Measurements from ENCODE around the gene OR52W1. TPM values are rescaled to one million over a fixed set of nuclear protein-coding genes. Genes with fewer than 3 reads are reported as not detected.

Gene OR52W1
- total and polyA plus RNA-seq, 2 donors (not counting 1 experiment from before 2014, with no cell fraction given) = not detected

DNA sequence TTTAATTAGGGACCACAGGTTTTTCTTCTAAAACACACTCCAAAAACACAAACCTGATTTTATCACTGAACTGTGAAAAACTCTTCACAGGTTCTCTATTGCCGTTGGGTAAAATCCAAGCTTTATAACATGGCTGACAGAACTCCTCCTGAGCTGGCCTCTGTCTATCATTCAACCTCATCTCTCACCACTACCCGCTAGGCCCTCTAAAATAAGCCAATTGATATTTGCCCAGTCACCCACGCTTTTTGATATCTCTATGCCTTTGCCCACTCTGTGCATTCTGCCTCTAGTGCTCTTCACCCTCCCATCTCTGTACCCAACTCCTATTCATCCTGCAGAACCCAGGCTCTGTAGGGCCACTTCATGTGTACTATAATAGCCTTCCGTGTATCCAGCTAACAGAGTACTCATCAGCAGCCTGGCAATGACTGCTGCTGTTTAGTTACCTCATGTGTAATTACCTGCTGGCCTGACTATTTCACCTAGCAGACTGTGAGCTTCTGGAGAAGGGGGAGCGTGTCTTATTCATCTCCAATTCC lies 38.8 kb downstream of the OR52W1 start:
- TF ChIP-seq CTCF (IDR thresholded peaks at IDR 0.05) (no peak), EZH2 (IDR thresholded peaks at IDR 0.05; ENCODE audit: borderline replicate concordance, insufficient read depth, low read depth, low read length, poor library complexity, severe bottlenecking) (no peak)
- peaks cover 0 to 21% (median 3%) of the 10 kb centered on the region in 4 experiments for H3K27me3 ChIP-seq (replicated peaks in 1 of 4; ENCODE audit: control extremely low read depth in 1 of 4, control insufficient read depth in 3 of 4, insufficient read depth in 4 of 4, low read length in 3 of 4)
- Mint-ChIP-seq H3K9me3 (ENCODE audit: insufficient read depth) (no peaks in the 10 kb centered on the region), H3K27ac (no peak overlapping the region), H3K4me3 (no peak overlapping the region), H3K27me3 (peaks cover 19% of the 10 kb centered on the region), H3K4me1 (peaks cover 21% of the 10 kb centered on the region)
- no peak overlapping the region for H3K4me3 ChIP-seq (ENCODE audit: control extremely low read depth in 1 of 5, extremely low read depth in 1 of 5, insufficient read depth in 1 of 5, low read depth in 2 of 5, low read length in 4 of 5)
- WGBS (ENCODE audit: insufficient coverage) = 95% methylated on average over 3 of the region's 5 CpGs
- peaks cover 16% of the 10 kb centered on the region for H3K79me2 ChIP-seq (ENCODE audit: control insufficient read depth, insufficient read depth, low read length)
- H3K9me3 ChIP-seq (ENCODE audit: control extremely low read depth in 1 of 3, control insufficient read depth in 2 of 3, insufficient read depth in 1 of 3, low read length in 2 of 3) = no peaks in the 10 kb centered on the region
- H3K27ac ChIP-seq (ENCODE audit: low read length in 2 of 2) = no peak overlapping the region
- H3K36me3 ChIP-seq (replicated peaks in 1 of 2; ENCODE audit: control extremely low read depth in 1 of 2, control insufficient read depth in 1 of 2, extremely low read depth in 1 of 2, insufficient read depth in 2 of 2, low read length in 1 of 2) = no peaks in the 10 kb centered on the region
- H2AFZ ChIP-seq (ENCODE audit: insufficient read depth, low read depth, low read length, poor library complexity, severe bottlenecking) = no peak overlapping the region
- ChIA-PET CTCF (no interaction called here), POLR2A (no interaction called here)
- H3K4me2 ChIP-seq (replicated peaks; ENCODE audit: low read depth, low read length, poor library complexity, severe bottlenecking) = no peak overlapping the region
- no peak overlapping the region for H3K9ac ChIP-seq (ENCODE audit: low read length)
- intact Hi-C loops (cut with micrococcal nuclease) = loop anchor here (5.0 to 10.0 kb wide), 2 partner anchors 1259 to 1633 kb away; partner anchors contain the start of gene TRIM68
- H4K20me1 ChIP-seq (ENCODE audit: control insufficient read depth, insufficient read depth, low read length, poor library complexity, severe bottlenecking) = no peaks in the 10 kb centered on the region
- ATAC-seq (ENCODE audit: low read depth) = no peak
- H3K4me1 ChIP-seq (ENCODE audit: control insufficient read depth in 2 of 2, insufficient read depth in 2 of 2, low read length in 2 of 2) = peaks cover 7 to 13% of the 10 kb centered on the region in 2 donors
- DNase-seq = no peak

DNA sequence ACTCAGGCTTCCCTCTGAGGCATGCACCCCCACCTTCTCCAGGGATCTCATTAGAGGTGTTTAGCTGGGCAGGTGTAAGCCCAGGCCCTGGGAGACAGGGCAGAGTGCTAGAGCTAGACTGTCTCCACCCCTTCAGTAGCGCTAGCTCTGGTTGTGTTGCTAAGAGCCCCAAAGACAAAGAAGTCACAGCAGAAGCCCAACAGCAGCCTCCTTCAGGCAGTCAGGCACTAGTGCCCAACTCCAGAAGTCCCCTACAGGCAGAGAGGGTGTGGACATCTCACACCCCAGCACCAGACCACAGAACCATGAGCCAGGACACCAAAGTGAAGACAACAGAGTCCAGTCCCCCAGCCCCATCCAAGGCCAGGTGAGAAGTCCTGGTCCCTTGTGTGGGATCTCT lies 39.9 kb downstream of the OR52W1 start, which contains the start of gene CNGA4:
CNGA4 (plus strand) TSS at position 188 of the 400 bp plus-strand sequence; CDS start at position 306, 118 bp downstream.
- no peak for ATAC-seq (ENCODE audit: low read depth)
- CTCF ChIA-PET = interaction anchor here (1.2 kb wide), 1 partner anchor 13 kb away, joined by 4 read pairs; no protein-coding TSS in a partner anchor
- Mint-ChIP-seq H3K4me1 (peaks cover 13% of the 10 kb centered on the region), H3K27me3 (peaks cover 28% of the 10 kb centered on the region), H3K27ac (no peak within 1 kb of the TSS), H3K9me3 (ENCODE audit: insufficient read depth) (no peaks in the 10 kb centered on the region), H3K4me3 (no peak within 1 kb of the TSS)
- H3K9me3 ChIP-seq (ENCODE audit: control extremely low read depth in 1 of 3, control insufficient read depth in 2 of 3, insufficient read depth in 1 of 3, low read length in 2 of 3) = no peaks in the 10 kb centered on the region
- H3K27ac ChIP-seq (ENCODE audit: low read length in 2 of 2) = no peak within 1 kb of the TSS
- H3K79me2 ChIP-seq (ENCODE audit: control insufficient read depth, insufficient read depth, low read length) = peaks cover 6% of the 10 kb centered on the region
- intact Hi-C loops (cut with micrococcal nuclease) = loop anchor here (5.0 to 10.0 kb wide), 2 partner anchors 1258 to 1634 kb away; partner anchors contain the start of gene TRIM68
- peaks cover 2 to 8% of the 10 kb centered on the region in 2 donors for H3K4me1 ChIP-seq (ENCODE audit: control insufficient read depth in 2 of 2, insufficient read depth in 2 of 2, low read length in 2 of 2)
- no peak within 1 kb of the TSS for H3K9ac ChIP-seq (ENCODE audit: low read length)
- POLR2A ChIA-PET = no interaction called here
- H3K27me3 ChIP-seq (replicated peaks in 1 of 4; ENCODE audit: control extremely low read depth in 1 of 4, control insufficient read depth in 3 of 4, insufficient read depth in 4 of 4, low read length in 3 of 4) = peaks cover 0 to 21% (median 3%) of the 10 kb centered on the region in 4 experiments
- no peak within 1 kb of the TSS for H2AFZ ChIP-seq (ENCODE audit: insufficient read depth, low read depth, low read length, poor library complexity, severe bottlenecking)
- TF ChIP-seq EZH2 (IDR thresholded peaks at IDR 0.05; ENCODE audit: borderline replicate concordance, insufficient read depth, low read depth, low read length, poor library complexity, severe bottlenecking) (no peak), CTCF (IDR thresholded peaks at IDR 0.05) (no peak)
- no peak within 1 kb of the TSS for H3K4me2 ChIP-seq (replicated peaks; ENCODE audit: low read depth, low read length, poor library complexity, severe bottlenecking)
- no CpG with 5 or more reads among the region's 1 CpG for WGBS (ENCODE audit: insufficient coverage)
- no peaks in the 10 kb centered on the region for H3K36me3 ChIP-seq (replicated peaks in 1 of 2; ENCODE audit: control extremely low read depth in 1 of 2, control insufficient read depth in 1 of 2, extremely low read depth in 1 of 2, insufficient read depth in 2 of 2, low read length in 1 of 2)
- H4K20me1 ChIP-seq (ENCODE audit: control insufficient read depth, insufficient read depth, low read length, poor library complexity, severe bottlenecking) = no peaks in the 10 kb centered on the region
- DNase-seq = no peak
- H3K4me3 ChIP-seq (ENCODE audit: control extremely low read depth in 1 of 5, extremely low read depth in 1 of 5, insufficient read depth in 1 of 5, low read depth in 2 of 5, low read length in 4 of 5) = no peak within 1 kb of the TSS
